Activated T-cell treated with anti-CD3 and anti-CD28 coated beads, Interleukin-2, amount 50 U/mL, for 1 hour (primary cell): ENCODE data around the gene TAGAP.

ENCODE experiments used
- DNase-seq: peaks from one replicate; pipeline ENCODE4 v3.0.0-alpha.2; 2020

The TAGAP gene

GRCh38 chr6:159071843-159072769 is 27.3 kb upstream of the TAGAP start:
- DNase-seq: no peak

- DNase-seq: no peak
Observed at GRCh38 chr6:159068904-159069578, 24.2 kb upstream of the TAGAP start.

GRCh38 chr6:159067334-159067733 is 22.5 kb upstream of the TAGAP start:
- no peak for DNase-seq

GRCh38 chr6:159066483-159066882 is 21.7 kb upstream of the TAGAP start:
- no peak for DNase-seq

GRCh38 chr6:159065759-159066329 is 21.1 kb upstream of the TAGAP start:
- DNase-seq: no peak

- DNase-seq: no peak
Observed at GRCh38 chr6:159065091-159065490, 20.3 kb upstream of the TAGAP start.

GRCh38 chr6:159064477-159064876 is 19.7 kb upstream of the TAGAP start:
- DNase-seq: no peak

GRCh38 chr6:159063549-159063948 is 18.8 kb upstream of the TAGAP start:
- DNase-seq: no peak

GRCh38 chr6:159062976-159063375 is 18.2 kb upstream of the TAGAP start:
- no peak for DNase-seq

- peak; percentile 43 for DNase-seq
Observed at GRCh38 chr6:159062564-159062945, 17.8 kb upstream of the TAGAP start.

GRCh38 chr6:159061805-159062563 is 17.2 kb upstream of the TAGAP start:
- DNase-seq: no peak

GRCh38 chr6:159061146-159061545 is 16.4 kb upstream of the TAGAP start:
- no peak for DNase-seq

GRCh38 chr6:159059885-159060506 is 15.2 kb upstream of the TAGAP start:
- DNase-seq: no peak

GRCh38 chr6:159059141-159059540 is 14.3 kb upstream of the TAGAP start:
- DNase-seq: no peak

GRCh38 chr6:159056899-159057298 is 12.1 kb upstream of the TAGAP start:
- DNase-seq: no peak

GRCh38 chr6:159056432-159056831 is 11.6 kb upstream of the TAGAP start:
- no peak for DNase-seq

- DNase-seq: no peak
Observed at GRCh38 chr6:159056003-159056402, 11.2 kb upstream of the TAGAP start.

- no peak for DNase-seq
Observed at GRCh38 chr6:159053781-159054398, 9.1 kb upstream of the TAGAP start.

GRCh38 chr6:159052720-159053119 is 7.9 kb upstream of the TAGAP start:
- no peak for DNase-seq

- no peak for DNase-seq
Observed at GRCh38 chr6:159047891-159048685, 3.3 kb upstream of the TAGAP start.

GRCh38 chr6:159045801-159046200 is 1.0 kb upstream of the TAGAP start:
- no peak for DNase-seq
